Posterior cingulate gyrus (tissue), 11 donors: ENCODE measurements around the gene ZNF516.
"Not testable (repeated sequence)": the region's sequence is repeated elsewhere in the genome, so short reads cannot be mapped to it uniquely, and the experiment has no call there.

Source experiments
- DNase-seq, 10 donors: peaks; one replicate each; pipeline versions ENCODE4 v3.0.0 to v3.0.0-alpha.2; 2020 to 2021; ENCODE audit warnings: mixed read lengths in 3 of 10
- intact Hi-C: fragments of 100-400 bp; cut with DNase I; formaldehyde crosslinking; loops from one replicate; pipeline ENCODE4 v1.15.1; 2023

Gene ZNF516

DNA sequence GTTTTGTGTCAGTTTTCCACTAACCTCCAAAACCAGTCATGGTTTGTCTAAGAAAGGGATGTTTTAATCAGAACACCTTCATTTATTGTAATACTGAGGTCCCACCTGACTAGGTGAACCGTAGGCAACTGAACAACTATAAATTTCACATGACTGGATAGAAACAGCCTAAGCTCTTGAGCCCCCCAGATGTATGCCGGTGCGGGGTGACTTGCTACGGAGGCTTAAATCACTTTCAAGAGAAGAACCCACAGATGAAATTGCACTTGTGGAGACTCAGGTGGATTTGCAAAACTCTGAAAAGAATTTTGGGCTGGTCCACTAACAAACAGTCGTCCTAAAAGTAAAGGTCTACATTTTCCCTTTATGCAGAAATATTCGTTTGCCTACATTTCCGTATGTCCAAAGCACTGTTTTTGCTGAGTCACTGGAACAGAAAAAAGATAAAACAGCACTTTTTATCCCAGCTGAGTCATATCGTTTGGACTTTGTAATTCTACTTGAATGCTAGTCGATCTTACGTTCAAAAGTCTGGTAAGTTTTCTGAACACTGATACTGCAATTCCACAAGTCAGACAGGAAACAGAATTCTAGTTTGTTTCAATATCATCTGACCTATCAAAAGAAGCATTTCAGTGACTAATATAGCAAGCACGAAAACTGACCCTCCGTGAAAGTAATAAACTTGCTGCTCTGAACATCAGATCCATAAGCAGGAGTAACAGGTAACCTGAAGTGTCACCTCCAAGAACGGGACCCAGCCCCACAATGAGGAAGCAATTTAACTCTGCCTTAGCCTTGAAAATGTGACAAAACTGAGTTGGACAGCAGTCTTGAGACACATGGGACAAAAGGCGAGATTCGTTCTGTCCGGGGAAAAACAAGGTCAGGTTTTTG, 18.1 kb downstream of the ZNF516 start:
- intact Hi-C loops: no loop called here
- no peak for DNase-seq

DNA sequence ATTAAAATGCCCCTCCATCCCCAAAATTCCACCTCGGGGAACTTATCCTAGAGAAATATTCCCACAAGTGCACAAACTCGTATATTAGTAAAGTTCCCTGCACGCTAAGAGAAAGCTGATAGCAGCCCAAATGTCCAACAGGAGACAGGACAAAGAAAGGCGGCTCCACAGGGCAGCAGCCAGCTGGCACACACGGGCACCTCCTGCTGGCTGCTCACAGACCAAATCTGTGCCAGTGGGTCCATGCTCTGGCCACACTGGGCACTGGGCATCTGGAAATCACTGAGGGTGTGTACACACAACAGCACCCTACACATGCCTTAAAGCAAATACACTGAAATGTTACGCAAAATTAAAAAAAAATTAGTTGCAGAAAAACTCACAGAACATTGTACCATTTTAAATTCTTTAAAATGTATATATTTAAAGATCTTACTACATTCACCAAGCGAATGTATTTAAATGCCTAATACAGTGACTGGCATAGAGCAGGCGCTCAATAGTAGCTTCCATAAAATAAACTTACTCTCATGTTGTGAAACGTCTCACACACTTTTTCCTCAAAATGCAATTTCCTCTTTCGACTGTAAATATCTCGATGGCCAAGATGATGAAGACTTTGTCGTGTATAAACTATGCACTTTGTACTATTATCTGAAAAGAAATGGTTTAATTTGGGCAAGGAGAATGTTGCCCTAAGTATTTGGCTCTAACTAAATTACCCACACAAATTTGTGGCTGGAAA, 19.4 kb downstream of the ZNF516 start:
- peak in 2 of 10 donors; percentile 70 to 76 for DNase-seq
- intact Hi-C loops: no loop called here

DNA sequence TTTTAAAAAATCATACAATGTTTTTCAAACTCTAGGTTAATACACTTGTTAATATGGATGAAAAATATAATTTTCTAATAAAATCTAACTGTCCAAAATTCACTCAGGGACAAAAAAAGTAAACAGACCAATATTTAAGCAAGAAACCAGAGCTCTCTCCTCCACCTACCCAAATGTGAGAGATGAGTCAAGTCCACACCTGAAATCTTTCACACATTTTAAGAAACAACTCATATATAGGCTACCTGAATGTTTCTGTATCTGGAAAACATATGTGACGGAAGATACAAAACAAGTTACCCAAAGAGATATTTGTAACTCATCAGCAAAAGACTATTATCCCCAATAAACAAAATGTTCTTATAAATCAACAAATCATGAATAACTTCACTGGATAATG, 20.2 kb downstream of the ZNF516 start:
- intact Hi-C loops: no loop called here
- no peak for DNase-seq

DNA sequence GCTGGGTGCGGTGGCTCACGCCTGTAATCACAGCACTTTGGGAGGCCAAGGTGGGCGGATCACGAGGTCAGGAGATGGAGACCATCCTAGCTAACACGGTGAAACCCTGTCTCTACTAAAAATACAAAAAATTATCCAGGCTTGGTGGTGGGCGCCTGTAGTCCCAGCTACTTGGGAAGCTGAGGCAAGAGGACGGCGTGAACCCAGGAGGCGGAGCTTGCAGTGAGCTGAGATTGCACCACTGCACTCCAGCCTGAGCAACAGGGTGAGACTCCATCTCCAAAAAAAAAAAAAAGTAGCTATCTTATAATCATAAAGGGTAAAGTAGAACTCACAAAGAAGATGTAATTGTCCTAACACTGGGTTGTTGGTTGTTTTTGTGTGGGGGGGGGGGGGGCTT, 21.5 kb downstream of the ZNF516 start:
- peak in 1 of 10 donors; percentile 27 for DNase-seq
- intact Hi-C loops: not testable (repeated sequence)

DNA sequence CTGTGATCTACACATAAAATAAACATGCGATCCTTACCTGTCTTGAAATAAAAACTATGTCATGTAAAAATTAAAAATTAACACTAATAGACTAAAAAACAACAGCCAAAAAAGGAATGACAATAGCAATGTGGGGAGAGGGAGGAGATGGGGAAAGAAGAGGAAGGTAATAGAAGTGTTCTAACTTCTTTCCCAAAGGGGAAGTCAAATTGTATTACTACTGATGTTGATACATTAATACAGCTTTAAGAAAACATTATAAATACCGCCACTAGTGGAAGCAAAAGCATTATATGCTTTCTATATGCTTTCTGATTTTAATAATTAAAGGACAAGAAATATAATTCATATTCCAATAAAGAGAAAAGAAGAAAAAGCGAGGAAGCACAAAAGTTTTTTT, 22.2 kb downstream of the ZNF516 start:
- DNase-seq: no peak
- intact Hi-C loops: no loop called here

DNA sequence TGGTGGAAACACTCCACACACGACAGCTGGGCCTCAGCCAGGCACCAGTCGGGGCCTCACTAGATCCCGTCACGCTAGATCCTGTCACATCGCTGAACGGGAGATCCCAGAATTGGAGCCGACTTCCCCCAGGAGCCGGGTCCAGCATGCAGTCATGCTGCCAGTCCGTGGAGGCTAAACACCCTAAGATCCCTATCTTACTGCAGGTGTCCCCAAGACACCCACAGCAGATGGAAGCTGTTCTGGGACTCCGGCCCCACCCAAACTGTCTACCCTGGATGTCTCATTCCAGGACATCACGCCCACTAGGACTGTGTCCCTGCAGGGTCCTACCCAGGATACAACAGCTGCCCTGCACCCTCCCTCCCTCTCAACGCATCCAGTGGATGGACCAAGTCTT, 23.4 kb downstream of the ZNF516 start:
- peak in 2 of 10 donors; percentile 56 to 65 for DNase-seq
- intact Hi-C loops: no loop called here

DNA sequence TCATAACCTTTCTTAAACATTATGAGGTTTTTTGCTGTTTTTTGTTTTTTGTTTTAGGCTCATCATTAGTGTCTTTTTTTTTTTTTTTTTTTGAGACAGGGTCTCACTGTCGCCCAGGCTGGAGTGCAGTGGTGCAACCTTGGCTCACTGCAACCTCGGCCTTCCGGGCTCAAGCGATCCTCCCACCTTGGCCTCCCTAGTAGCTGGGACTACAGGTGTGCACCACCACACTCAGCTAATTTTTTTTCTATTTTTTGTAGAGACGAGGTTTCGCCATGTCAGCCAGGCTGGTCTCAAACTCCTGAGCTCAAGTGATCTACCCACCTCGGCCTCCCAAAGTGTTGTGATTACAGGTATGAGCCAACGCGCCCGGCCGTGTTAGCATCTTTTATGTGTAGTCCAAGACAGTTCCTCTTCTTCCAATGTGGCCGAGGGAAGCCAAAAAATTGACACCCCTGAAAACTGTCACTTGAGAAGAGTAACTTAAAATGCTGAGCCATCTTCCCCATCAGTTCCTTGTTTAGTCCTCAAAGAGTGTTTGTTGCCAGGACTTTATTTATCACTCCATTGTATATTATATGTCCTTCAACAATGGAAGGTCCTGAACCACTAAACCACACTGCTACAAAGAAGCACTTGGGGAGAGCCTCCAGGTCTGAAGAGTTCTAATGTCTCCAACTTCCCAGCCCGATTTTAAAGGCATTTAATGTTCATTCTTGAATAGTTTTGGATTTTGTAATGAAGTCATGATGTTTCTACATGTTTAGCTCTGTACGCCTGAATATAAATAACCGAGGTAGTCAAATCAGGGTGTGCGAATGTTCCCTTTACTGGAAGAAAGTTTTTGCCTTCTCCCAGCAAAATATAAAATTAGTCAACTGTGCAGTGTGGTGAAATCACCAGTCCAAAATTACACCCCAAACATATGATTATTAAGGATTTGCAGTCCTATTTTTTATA, 26.4 kb downstream of the ZNF516 start:
- peak in 2 of 10 donors; percentile 61 to 77 for DNase-seq
- intact Hi-C loops: no loop called here

DNA sequence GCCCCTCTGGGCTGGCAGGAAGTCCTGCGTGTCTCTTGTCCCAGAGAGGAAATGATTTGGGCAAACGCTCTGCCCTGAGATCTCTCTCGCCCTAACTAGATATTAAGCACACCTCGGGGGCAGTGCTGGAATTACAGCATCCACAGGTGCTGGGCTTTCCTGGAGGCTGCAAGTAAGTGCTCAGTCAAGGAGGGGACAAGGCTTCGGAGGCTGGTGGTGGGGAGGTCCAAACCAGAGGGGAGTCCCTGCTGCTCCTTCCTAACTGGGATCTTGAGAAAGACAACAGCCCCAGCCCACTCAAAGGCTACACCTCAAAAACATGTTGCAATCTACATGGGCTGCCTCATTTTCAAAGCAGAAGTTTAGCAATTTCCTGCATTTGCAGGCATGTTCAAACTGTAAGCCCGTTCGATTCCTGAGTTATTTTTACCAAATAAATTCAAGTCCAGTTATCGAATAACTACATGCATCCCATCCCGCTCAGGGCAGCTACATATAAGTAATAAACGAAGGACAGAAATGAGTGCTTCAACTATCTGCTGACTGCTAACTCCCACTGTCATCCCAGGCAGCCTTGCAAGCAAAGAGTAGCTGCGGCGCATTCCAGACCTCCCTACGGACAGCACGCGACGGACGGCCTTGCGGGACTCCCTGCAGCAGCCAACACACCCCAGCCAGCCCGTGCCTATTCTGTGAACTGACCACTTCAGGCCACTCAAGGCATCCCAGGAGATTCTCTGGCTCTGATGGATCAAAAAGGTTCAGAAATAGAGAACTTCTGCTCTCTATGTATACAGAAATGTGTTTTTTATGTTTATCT, 27.5 kb downstream of the ZNF516 start:
- intact Hi-C loops: no loop called here
- peak in 3 of 10 donors; percentile 49 to 72 (median 68) for DNase-seq

DNA sequence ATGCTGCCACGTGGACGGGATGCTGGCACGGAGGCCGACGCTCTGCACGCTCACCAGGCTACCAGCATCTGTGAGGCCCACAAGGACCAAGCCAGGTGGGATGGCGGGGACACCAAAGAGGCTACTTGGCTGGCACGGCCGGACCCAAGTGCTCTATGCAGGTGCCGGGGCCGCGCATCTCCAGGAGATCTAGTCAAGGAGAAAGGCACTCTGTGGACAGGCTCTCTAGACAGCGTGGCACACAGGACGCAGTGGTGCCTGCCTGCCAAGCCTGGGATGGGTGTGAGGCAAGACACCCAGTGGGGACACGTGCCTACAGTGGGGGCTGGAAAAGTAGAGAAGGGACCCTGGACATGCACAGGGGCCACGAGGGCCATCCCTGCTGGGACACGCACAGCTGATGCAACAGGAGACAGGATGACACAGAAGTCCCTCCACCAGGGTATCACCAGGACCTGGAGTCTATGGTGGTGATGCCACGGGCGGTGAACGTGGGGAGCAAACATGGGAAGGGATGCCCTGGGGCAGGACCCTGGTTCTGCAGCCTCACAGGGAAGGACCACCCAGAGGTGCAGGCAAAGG, 28.5 kb downstream of the ZNF516 start:
- intact Hi-C loops: no loop called here
- peak in 3 of 10 donors; percentile 62 to 71 (median 68) for DNase-seq

DNA sequence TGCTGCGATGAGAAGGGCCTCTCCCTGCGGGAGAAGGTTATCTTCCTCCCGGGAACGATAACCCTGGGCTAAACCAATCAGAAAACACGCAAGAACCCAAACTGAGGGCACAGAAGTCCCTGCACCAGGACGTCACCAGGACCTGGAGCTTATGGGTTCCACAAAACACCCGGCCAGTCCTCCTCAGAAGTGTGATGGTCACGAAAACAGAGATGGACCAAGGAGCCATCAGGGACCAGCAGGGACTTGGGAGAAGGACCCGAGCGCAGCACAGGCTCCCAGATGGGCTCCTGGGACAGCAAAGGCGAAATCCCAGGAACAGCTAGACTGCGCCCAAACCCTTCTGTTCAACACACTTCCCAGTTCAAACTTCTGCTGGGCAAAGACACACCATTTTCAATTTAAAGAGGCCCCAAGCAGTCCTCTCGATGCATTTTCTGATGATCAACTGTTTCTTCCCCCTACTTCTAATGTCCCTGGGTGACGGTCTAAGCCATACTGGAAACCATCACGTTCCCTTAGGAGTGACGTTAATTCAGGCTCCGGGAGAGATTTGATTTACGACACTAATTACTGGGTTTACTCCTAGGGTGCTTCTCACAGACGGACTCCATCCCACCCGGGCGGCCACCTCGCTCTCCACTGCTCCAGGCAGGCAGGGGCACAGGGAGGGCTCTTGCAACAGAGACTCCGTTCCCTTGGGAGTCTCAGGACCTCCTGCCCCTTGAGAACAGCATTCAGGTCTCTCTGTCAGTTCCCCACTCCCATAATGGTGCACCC, 29.2 kb downstream of the ZNF516 start:
- peak in 2 of 10 donors; percentile 57 to 60 for DNase-seq
- intact Hi-C loops: no loop called here

DNA sequence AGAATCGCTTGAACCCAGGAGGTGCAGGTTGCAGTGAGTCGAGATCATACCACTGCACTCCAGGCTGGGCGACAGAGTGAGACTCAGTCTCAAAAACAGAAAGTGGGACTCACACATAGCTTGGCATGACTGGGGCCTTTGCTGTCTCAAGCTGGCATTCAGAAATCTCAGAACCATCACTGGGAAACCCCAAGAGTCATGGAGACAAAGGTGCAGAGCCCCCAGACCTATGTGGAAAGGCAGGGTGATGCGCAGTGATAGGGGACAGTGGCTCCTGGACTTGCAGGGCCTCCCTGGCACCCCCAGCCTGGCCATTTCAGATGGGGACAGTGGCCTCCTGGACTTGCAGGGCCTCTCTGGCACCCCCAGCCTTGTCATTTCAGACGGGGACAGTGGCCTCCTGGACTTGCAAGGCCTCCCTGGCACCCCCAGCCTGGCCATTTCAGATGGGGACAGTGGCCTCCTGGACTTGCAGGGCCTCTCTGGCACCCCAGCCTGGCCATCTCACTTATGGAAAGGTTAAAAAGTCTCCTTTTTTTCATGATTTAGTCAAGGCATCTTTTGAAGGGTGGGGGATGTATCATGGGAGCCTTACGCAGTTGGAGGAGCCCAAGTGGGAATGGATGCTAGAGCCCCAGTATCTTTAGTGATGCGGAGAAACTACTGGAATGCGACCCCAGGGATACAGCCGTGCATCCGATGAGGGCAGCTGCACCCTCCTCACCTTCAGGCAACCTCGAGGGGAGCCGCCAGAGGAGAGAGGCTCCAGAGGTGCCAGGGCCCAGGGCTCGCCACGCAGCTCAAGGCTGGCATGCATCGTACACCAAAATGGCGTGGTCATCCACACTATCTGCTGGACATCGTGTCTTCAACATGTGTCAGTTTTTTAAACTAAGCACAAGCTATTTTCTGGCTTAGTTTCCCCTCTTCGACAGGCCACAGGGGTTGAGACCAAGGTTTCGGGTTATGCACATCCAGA, 30.5 kb downstream of the ZNF516 start:
- intact Hi-C loops: no loop called here
- DNase-seq: peak in 2 of 10 donors; percentile 34 to 79

DNA sequence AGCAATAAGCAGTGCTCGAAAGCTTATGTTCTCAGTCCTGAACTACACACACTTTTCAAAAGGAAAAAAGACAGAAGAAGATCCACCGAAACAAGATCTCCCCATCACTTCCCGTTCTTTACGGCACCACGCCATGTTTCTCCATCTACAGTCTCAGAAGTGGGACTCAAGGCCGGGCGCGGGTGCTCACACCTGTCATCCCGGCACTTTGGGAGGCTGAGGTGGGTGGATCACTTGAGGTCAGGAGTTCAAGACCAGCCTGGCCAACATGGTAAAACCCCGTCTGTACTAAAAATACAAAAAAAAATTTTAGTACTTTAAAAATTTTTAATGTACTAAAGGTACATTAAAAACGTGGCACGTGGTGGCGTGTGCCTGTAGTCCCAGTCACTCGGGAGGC, 31.2 kb downstream of the ZNF516 start:
- peak in 2 of 10 donors; percentile 35 to 54 for DNase-seq
- intact Hi-C loops: no loop called here

DNA sequence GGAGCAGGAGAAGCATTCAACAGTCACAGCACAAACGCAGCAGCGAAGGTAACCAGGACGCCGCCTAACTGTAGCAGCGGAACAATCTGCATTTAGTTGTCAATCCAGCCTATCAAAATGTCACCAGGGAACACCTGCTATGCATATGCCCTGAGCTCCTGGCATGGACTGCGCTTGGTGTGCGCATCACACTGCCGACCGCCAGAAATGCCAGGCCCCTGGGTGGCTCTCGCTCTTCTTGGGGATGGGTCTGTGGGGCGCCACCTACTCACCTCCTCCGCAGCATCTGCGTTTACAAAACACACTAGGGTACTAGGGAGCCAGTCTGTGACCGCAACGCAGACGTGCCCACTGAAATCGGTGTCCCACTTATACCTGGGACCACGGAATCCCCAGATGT, 31.7 kb downstream of the ZNF516 start:
- peak in 2 of 10 donors; percentile 57 to 59 for DNase-seq
- intact Hi-C loops: no loop called here

DNA sequence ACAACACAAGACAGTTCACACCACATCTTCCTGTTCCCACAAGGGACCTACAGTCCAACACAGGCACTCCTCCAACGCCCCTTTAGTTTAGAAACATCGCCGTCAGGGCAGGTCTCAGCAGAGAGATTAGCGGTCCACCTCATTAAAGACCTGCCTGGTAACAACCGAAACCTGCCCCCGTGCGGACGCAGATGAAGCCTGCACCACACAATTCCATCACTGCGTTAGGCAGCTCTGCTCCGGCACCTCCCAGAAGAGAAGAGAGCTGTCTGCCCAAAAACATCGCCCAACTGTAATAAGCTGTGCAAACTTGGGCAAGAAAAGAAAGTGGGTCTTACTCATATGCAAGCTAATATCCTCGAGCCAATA, 32.7 kb downstream of the ZNF516 start:
- intact Hi-C loops: no loop called here
- DNase-seq: peak in 2 of 10 donors; percentile 7 to 67

DNA sequence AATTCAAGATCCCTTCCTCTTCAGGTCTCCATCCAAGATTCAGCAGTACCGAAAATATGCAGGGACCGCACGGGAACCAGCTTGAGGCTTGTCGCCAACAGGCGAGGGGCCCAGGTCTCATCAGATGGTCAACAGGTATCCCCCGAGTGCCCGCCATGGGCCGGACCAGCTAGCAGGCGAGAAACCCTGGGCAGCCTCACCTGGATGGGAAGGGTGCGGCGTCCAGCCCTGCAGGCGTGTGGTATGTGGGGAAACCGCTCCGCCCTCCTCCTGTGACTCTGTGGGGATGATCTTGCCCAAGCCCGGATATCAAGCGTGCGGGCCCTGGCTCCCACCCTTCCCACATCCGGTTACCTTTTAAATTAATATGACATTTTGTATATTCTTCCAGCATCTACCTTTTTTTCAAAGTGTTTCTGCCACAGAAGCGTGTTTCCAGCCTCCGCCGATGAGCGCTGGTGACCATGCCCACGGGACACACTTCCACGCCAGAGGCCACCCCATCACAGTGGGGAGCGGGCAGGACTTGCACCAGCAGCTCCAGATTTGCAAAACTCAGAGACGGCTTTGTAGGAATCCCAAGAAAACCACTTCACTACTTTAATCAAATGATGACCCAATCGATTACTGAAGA, 33.2 kb downstream of the ZNF516 start:
- DNase-seq: peak in 2 of 10 donors; percentile 67 to 76
- intact Hi-C loops: no loop called here

DNA sequence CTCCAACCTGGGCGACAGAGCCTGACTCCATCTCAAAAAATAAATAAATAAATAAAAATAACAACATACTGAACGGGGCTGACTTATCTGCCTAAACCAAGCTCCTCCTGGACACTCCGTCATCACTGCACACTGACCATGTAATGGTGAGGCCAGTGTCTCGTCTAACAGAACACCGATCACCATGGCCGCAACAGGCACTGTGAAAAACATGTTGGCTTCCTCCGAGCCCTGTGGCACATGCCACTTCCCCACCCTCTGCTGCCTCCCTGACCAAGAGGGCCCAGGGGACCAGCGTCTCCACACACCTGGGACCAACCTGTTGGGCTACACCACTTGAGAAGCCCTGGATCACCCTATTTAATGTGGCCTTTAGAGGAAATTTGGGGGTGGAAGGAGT, 33.9 kb downstream of the ZNF516 start:
- intact Hi-C loops: no loop called here
- peak in 2 of 10 donors; percentile 25 to 36 for DNase-seq

DNA sequence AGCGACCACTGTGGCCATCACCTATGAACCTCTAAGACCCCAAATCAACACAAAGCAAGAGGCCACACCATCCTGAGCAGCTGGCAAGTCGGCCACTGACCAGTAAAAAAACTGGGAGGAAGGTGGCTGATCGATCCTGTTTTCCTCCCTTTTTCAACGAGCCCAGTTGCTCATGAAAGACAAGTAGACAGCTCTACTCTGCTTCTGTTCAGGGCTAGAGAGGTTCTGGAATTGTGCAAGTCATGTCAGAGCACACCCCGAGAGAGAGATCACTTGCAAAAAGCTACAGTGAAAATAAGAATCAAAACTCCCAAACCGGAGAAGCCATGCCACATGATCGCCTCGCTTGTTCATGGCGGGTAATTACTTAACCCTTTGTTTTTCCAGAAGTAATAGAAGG, 34.6 kb downstream of the ZNF516 start:
- no peak for DNase-seq
- intact Hi-C loops: no loop called here
